Measurements from ENCODE around the gene DNER.
"Not testable (repeated sequence)": the region's sequence is repeated elsewhere in the genome, so short reads cannot be mapped to it uniquely, and the experiment has no call there.

DNER gene

GRCh38 chr2:229714736-229715541 lies 584 bp upstream of the DNER start:
- DNase-seq = peak; percentile 88

- peak; percentile 84 for DNase-seq
Measured at GRCh38 chr2:229713371-229714079, 830 bp downstream of the DNER start.

- peak; percentile 13 for DNase-seq
Measured at GRCh38 chr2:229712136-229712535, 2.2 kb downstream of the DNER start.

- DNase-seq = no peak
Measured at GRCh38 chr2:229708335-229708734, 6.0 kb downstream of the DNER start.

GRCh38 chr2:229703909-229704630 lies 10.3 kb downstream of the DNER start:
- DNase-seq = no peak

- no peak for DNase-seq
Measured at GRCh38 chr2:229701716-229702115, 12.6 kb downstream of the DNER start.

GRCh38 chr2:229701062-229701461 lies 13.3 kb downstream of the DNER start:
- DNase-seq = no peak

GRCh38 chr2:229695961-229696360 lies 18.4 kb downstream of the DNER start:
- peak; percentile 61 for DNase-seq

- DNase-seq = not testable (repeated sequence)
Measured at GRCh38 chr2:229693845-229694244, 20.5 kb downstream of the DNER start.

- no peak for DNase-seq
Measured at GRCh38 chr2:229691631-229692030, 22.7 kb downstream of the DNER start.

GRCh38 chr2:229689307-229689839 lies 25.0 kb downstream of the DNER start:
- no peak for DNase-seq

GRCh38 chr2:229688141-229688540 lies 26.2 kb downstream of the DNER start:
- no peak for DNase-seq

GRCh38 chr2:229686122-229686919 lies 28.0 kb downstream of the DNER start:
- DNase-seq = no peak

GRCh38 chr2:229684942-229685562 lies 29.3 kb downstream of the DNER start:
- peak; percentile 30 for DNase-seq

GRCh38 chr2:229679393-229680125 lies 34.8 kb downstream of the DNER start:
- DNase-seq = no peak

GRCh38 chr2:229675569-229675968 lies 38.8 kb downstream of the DNER start:
- DNase-seq = no peak

- no peak for DNase-seq
Measured at GRCh38 chr2:229674830-229675530, 39.4 kb downstream of the DNER start.

- no peak for DNase-seq
Measured at GRCh38 chr2:229673676-229674075, 40.7 kb downstream of the DNER start.

GRCh38 chr2:229672021-229672420 lies 42.3 kb downstream of the DNER start:
- no peak for DNase-seq

GRCh38 chr2:229669841-229670240 lies 44.5 kb downstream of the DNER start:
- DNase-seq = no peak

GRCh38 chr2:229666811-229667210 lies 47.5 kb downstream of the DNER start:
- no peak for DNase-seq
